Loucy (cell line): ENCODE measurements around the gene CHST11.

Source experiments
- H2AFZ ChIP-seq: fragments of 200-600 bp; sonication (generic); 2 replicates; pipeline ENCODE4 v1.6.0; 2016; ENCODE audit warnings: antibody characterized with exemption, mild to moderate bottlenecking, low read length, moderate library complexity
- H3F3A ChIP-seq: fragments of 200-600 bp; 2 replicates; pipeline ENCODE4 v1.6.0; 2016; ENCODE audit warnings: antibody characterized with exemption, low read depth, mild to moderate bottlenecking
- H3K27me3 ChIP-seq: fragments of 200-600 bp; sonication (generic); 2 replicates; pipeline ENCODE4 v1.6.1; 2014; ENCODE audit warnings: low read length, mild to moderate bottlenecking; ENCODE audit not compliant: insufficient read depth, poor library complexity, severe bottlenecking
- H3K36me3 ChIP-seq: fragments of 200-600 bp; sonication (generic); 2 replicates; pipeline ENCODE4 v1.6.1; 2016; ENCODE audit warnings: low read length; ENCODE audit not compliant: insufficient read depth
- H3K4me1 ChIP-seq: fragments of 200-600 bp; sonication (generic); 2 replicates; pipeline ENCODE4 v1.5.1; 2014; ENCODE audit warnings: low read length, mild to moderate bottlenecking; ENCODE audit not compliant: insufficient read depth, poor library complexity, severe bottlenecking
- H3K4me2 ChIP-seq: fragments of 200-600 bp; sonication (generic); 2 replicates; pipeline ENCODE4 v1.6.0; 2014; ENCODE audit warnings: antibody characterized with exemption, low read length, low read depth, mild to moderate bottlenecking; ENCODE audit not compliant: poor library complexity, severe bottlenecking
- H3K4me3 ChIP-seq: fragments of 200-600 bp; sonication (generic); 2 replicates; pipeline ENCODE4 v1.5.1; 2014; ENCODE audit warnings: low read length, mild to moderate bottlenecking, mixed read lengths; ENCODE audit not compliant: poor library complexity, severe bottlenecking
- H3K79me2 ChIP-seq: fragments of 200-600 bp; sonication (generic); 2 replicates; pipeline ENCODE4 v1.6.1; 2014; ENCODE audit warnings: low read length; ENCODE audit not compliant: insufficient read depth
- H3K9ac ChIP-seq: fragments of 200-600 bp; sonication (generic); 2 replicates; pipeline ENCODE4 v1.6.0; 2014; ENCODE audit warnings: mild to moderate bottlenecking, low read depth, low read length, moderate library complexity; ENCODE audit not compliant: poor library complexity, severe bottlenecking
- H3K9me2 ChIP-seq: fragments of 200-600 bp; sonication (generic); replicated peaks from 2 replicates; pipeline ENCODE4 v1.6.1; 2016; ENCODE audit warnings: low read depth, low read length, mixed read lengths
- H3K9me3 ChIP-seq: fragments of 200-600 bp; sonication (generic); 2 replicates; pipeline ENCODE4 v1.6.1; 2014; ENCODE audit warnings: mild to moderate bottlenecking, antibody characterized with exemption, low read length, low read depth; ENCODE audit not compliant: insufficient read depth
- H4K20me1 ChIP-seq: fragments of 200-600 bp; sonication (generic); 2 replicates; pipeline ENCODE4 v1.6.0; 2014; ENCODE audit warnings: antibody characterized with exemption, low read length, mild to moderate bottlenecking; ENCODE audit not compliant: insufficient read depth, poor library complexity, severe bottlenecking
- CTCF ChIP-seq: fragments of 200-600 bp; sonication (generic); conservative IDR thresholded peaks from 2 replicates; pipeline ENCODE4 v1.5.1; 2014; ENCODE audit warnings: mild to moderate bottlenecking, antibody characterized with exemption, low read length
- EZH2phosphoT487 ChIP-seq: fragments of 200-600 bp; IDR thresholded peaks from 2 replicates; pipeline ENCODE4 v1.6.1; 2018; ENCODE audit warnings: antibody characterized with exemption, mild to moderate bottlenecking, moderate library complexity, borderline replicate concordance

The CHST11 gene

DNA sequence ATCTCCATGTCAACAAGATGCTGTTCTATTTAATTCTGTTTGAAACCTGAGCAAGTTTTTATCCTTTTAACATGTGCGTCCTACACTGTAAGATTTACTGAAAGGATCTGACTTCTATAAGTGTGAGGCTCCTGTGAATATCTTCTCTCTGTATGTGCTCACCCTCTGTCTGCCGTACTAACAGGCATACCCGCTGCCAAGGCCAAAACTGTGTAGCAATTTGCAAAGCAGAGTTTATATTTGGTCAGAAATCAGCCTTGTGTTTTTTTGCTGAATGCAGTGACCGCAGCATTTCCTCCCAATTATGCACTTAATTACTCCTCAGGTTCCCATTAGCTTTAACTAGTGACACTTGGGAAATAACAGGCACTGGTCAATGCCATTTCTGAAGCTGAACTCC, 12.3 kb downstream of the CHST11 start:
- Histone ChIP-seq H3K4me2 (peak overlapping the region; percentile 98), H3K36me3 (peaks cover 27% of the 10 kb centered on the region), H3K9ac (peak overlapping the region; percentile 89), H3K9me3 (no peaks in the 10 kb centered on the region), H3K4me1 (peaks cover 94% of the 10 kb centered on the region), H3F3A (peaks cover 19% of the 10 kb centered on the region; the same call in 1 of the 2 replicates), H3K27me3 (no peaks in the 10 kb centered on the region), H4K20me1 (peaks cover 80% of the 10 kb centered on the region), H3K79me2 (peaks cover 100% of the 10 kb centered on the region), H2AFZ (no peak overlapping the region), H3K4me3 (peak overlapping the region; percentile 78), H3K9me2 (no peaks in the 10 kb centered on the region)
- TF ChIP-seq CTCF (no peak), EZH2phosphoT487 (no peak)

DNA sequence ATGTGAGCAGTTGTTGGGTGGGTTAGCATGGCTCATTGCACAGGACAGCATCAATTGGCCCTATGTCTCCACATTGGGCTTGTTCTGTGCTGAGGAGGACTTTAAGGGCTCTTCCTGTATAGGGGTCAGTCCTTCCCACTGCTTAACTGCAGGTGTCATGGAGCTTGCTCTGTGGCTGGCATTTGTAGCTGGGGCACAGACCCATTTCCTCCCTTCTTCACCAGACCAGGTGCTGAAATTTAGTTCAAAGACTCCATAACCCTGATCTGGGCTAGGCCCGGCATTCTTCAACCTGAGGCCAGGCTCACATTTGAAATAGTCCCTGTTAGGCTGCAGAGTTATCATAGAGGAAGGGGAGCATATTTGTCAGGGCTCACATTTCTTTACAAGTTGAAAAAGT, 12.8 kb downstream of the CHST11 start:
- peak overlapping the region; percentile 89 for H3K9ac ChIP-seq
- H4K20me1 ChIP-seq: peaks cover 80% of the 10 kb centered on the region
- peaks cover 19% of the 10 kb centered on the region; the same call in 1 of the 2 replicates for H3F3A ChIP-seq
- H3K4me1 ChIP-seq: peaks cover 94% of the 10 kb centered on the region
- H3K4me3 ChIP-seq: peak overlapping the region; percentile 78
- H3K9me2 ChIP-seq: no peaks in the 10 kb centered on the region
- no peak overlapping the region for H2AFZ ChIP-seq
- no peaks in the 10 kb centered on the region for H3K27me3 ChIP-seq
- peaks cover 27% of the 10 kb centered on the region for H3K36me3 ChIP-seq
- H3K4me2 ChIP-seq: peak overlapping the region; percentile 98
- no peak for TF ChIP-seq EZH2phosphoT487
- no peak for TF ChIP-seq CTCF
- no peaks in the 10 kb centered on the region for H3K9me3 ChIP-seq
- H3K79me2 ChIP-seq: peaks cover 100% of the 10 kb centered on the region

GRCh38 chr12:104470521-104470920, 13.8 kb downstream of the CHST11 start:
- H3K9me2 ChIP-seq: no peaks in the 10 kb centered on the region
- H4K20me1 ChIP-seq: peaks cover 78% of the 10 kb centered on the region
- peak overlapping the region; percentile 55 for H3K4me3 ChIP-seq
- H3K36me3 ChIP-seq: peaks cover 17% of the 10 kb centered on the region; the same call in 1 of the 2 replicates
- H3K27me3 ChIP-seq: no peaks in the 10 kb centered on the region
- peak overlapping the region; percentile 57 for H3K9ac ChIP-seq
- TF ChIP-seq CTCF (no peak), EZH2phosphoT487 (no peak)
- H3K79me2 ChIP-seq: peaks cover 100% of the 10 kb centered on the region
- H2AFZ ChIP-seq: no peak overlapping the region
- no peaks in the 10 kb centered on the region for H3K9me3 ChIP-seq
- H3F3A ChIP-seq: peaks cover 19% of the 10 kb centered on the region; the same call in 1 of the 2 replicates
- peaks cover 93% of the 10 kb centered on the region for H3K4me1 ChIP-seq
- peak overlapping the region; percentile 98 for H3K4me2 ChIP-seq
